Thyroid gland (tissue), 4 donors: ENCODE data around the gene ENOPH1. TPM values are rescaled to one million over a fixed set of nuclear protein-coding genes. Genes with fewer than 3 reads are reported as not detected.

Source experiments
- DNase-seq, 2 donors: peaks; one replicate each; pipeline ENCODE4 v3.0.0-alpha.2; 2019
- H3K27ac ChIP-seq, 3 donors: fragments of 200-600 bp; sonication (generic); 1 replicate in 2 of 3; 2 replicates in 1 of 3; pipeline ENCODE4 v1.5.1; 2016 to 2019; ENCODE audit warnings: mild to moderate bottlenecking in 1 of 3, moderate library complexity in 1 of 3
- H3K27me3 ChIP-seq: fragments of 200-600 bp; sonication (generic); one replicate; pipeline ENCODE4 v1.5.1; 2019
- H3K36me3 ChIP-seq, 2 donors: fragments of 200-600 bp; sonication (generic); one replicate each; pipeline ENCODE4 v1.5.1; 2016 to 2019
- H3K4me1 ChIP-seq, 2 donors: fragments of 200-600 bp; sonication (generic); one replicate each; pipeline ENCODE4 v1.5.1; 2017 to 2019
- H3K4me3 ChIP-seq, 3 donors: fragments of 200-600 bp; sonication (generic); replicated peaks in 1 of 3; 1 replicate in 2 of 3; 2 replicates in 1 of 3; pipeline ENCODE4 v1.5.1; 2016; ENCODE audit warnings: mild to moderate bottlenecking in 1 of 3
- H3K9me3 ChIP-seq: fragments of 200-600 bp; sonication (generic); one replicate; pipeline ENCODE4 v1.5.1; 2017
- CTCF ChIP-seq, 6 experiments: fragments of 200-600 bp in 3 of 6; fragments of 450-650 bp in 3 of 6; sonication (generic) in 3 of 6; IDR thresholded peaks; one replicate each; pipeline ENCODE4 v1.5.1; 2016 to 2019; ENCODE audit warnings: antibody characterized with exemption in 6 of 6, mild to moderate bottlenecking in 2 of 6, inconsistent platforms in 1 of 6, moderate library complexity in 1 of 6
- POLR2A ChIP-seq, 2 donors: fragments of 450-650 bp; IDR thresholded peaks; one replicate each; pipeline ENCODE4 v1.6.1; 2017; ENCODE audit warnings: antibody characterized with exemption in 2 of 2, mild to moderate bottlenecking in 2 of 2, moderate library complexity in 1 of 2
- WGBS, 2 donors: methylation state at CpG; one replicate each; pipeline ENCODE4 v1.1.5; 2017; 5-methylcytosine and 5-hydroxymethylcytosine counted together
- intact Hi-C: fragments of 100-400 bp; cut with DNase I; formaldehyde crosslinking; loops from one replicate; pipeline ENCODE4 v1.15.1; 2023
- total RNA-seq, 4 donors: library from RNA; depleted of rRNA; stranded (reverse); fragments of >200 nt; gene quantifications; one replicate each; pipeline ENCODE4 v1.2.3, GENCODE V29; 2016

ENOPH1 gene
- total RNA-seq, 4 donors from 2014 or later, result 21.3 to 35.3 (median 25.9) TPM

- TF ChIP-seq POLR2A (IDR thresholded peaks at IDR 0.05) (no peak), CTCF (IDR thresholded peaks at IDR 0.05) (no peak)
- Histone ChIP-seq H3K4me3 (no peak overlapping the region), H3K4me1 (no peaks in the 10 kb centered on the region), H3K27ac (no peak overlapping the region), H3K27me3 (no peaks in the 10 kb centered on the region), H3K9me3 (no peaks in the 10 kb centered on the region), H3K36me3 (peaks cover 0 to 11% of the 10 kb centered on the region in 2 donors)
- no peak for DNase-seq
- intact Hi-C loops, result loop anchor here (10.0 kb wide), 1 partner anchor 814 kb away; no protein-coding TSS in a partner anchor
- WGBS, 2 donors, result 90 to 92% methylated on average over 13 of the region's 13 CpGs
These were observed 20.8 kb downstream of the ENOPH1 start for GRCh38 chr4:82450966-82451755.

GRCh38 chr4:82452026-82452425 is 21.6 kb downstream of the ENOPH1 start:
- TF ChIP-seq CTCF (IDR thresholded peaks at IDR 0.05), result no peak
- TF ChIP-seq POLR2A (IDR thresholded peaks at IDR 0.05), result no peak
- H3K36me3 ChIP-seq, result peaks cover 0 to 11% of the 10 kb centered on the region in 2 donors
- WGBS, 2 donors, result 98 to 99% methylated on average over 7 of the region's 7 CpGs
- H3K9me3 ChIP-seq, result no peaks in the 10 kb centered on the region
- intact Hi-C loops, result loop anchor here (10.0 kb wide), 1 partner anchor 813 kb away; no protein-coding TSS in a partner anchor
- no peak for DNase-seq
- no peaks in the 10 kb centered on the region for H3K27me3 ChIP-seq
- H3K27ac ChIP-seq, result no peak overlapping the region
- no peaks in the 10 kb centered on the region for H3K4me1 ChIP-seq
- no peak overlapping the region for H3K4me3 ChIP-seq

- Histone ChIP-seq H3K9me3 (no peaks in the 10 kb centered on the region), H3K4me1 (no peaks in the 10 kb centered on the region), H3K36me3 (peaks cover 0 to 12% of the 10 kb centered on the region in 2 donors), H3K4me3 (no peak overlapping the region), H3K27ac (no peak overlapping the region), H3K27me3 (no peaks in the 10 kb centered on the region)
- no peak for TF ChIP-seq POLR2A (IDR thresholded peaks at IDR 0.05)
- TF ChIP-seq CTCF (IDR thresholded peaks at IDR 0.05), result no peak
- intact Hi-C loops, result loop anchor here (10.0 kb wide), 1 partner anchor 808 kb away; no protein-coding TSS in a partner anchor
- DNase-seq, result no peak
- 87 to 89% methylated on average over 7 of the region's 7 CpGs for WGBS, 2 donors
These were observed 26.9 kb downstream of the ENOPH1 start for GRCh38 chr4:82457266-82457665.

- 70 to 82% methylated on average over 2 of the region's 2 CpGs for WGBS, 2 donors
- no peak for TF ChIP-seq CTCF (IDR thresholded peaks at IDR 0.05)
- no peak for TF ChIP-seq POLR2A (IDR thresholded peaks at IDR 0.05)
- peaks cover 0 to 8% of the 10 kb centered on the region in 2 donors for H3K36me3 ChIP-seq
These were observed 28.3 kb downstream of the ENOPH1 start for GRCh38 chr4:82458729-82459128.

GRCh38 chr4:82461710-82462109 is 31.3 kb downstream of the ENOPH1 start:
- Histone ChIP-seq H3K4me1 (no peaks in the 10 kb centered on the region), H3K27me3 (no peaks in the 10 kb centered on the region), H3K4me3 (no peak overlapping the region), H3K36me3 (peaks cover 0 to 8% of the 10 kb centered on the region in 2 donors), H3K9me3 (no peaks in the 10 kb centered on the region), H3K27ac (no peak overlapping the region)
- no peak for DNase-seq
- no peak for TF ChIP-seq POLR2A (IDR thresholded peaks at IDR 0.05)
- no peak for TF ChIP-seq CTCF (IDR thresholded peaks at IDR 0.05)
- intact Hi-C loops, result loop anchor here (5.0 to 10.0 kb wide), 2 partner anchors 281 to 823 kb away; partner anchors contain the start of gene COQ2
- 83 to 84% methylated on average over 2 of the region's 2 CpGs for WGBS, 2 donors

More at GRCh38 chr4:82458729-82459128, 28.3 kb downstream of the ENOPH1 start:
- no peaks in the 10 kb centered on the region for H3K27me3 ChIP-seq
- intact Hi-C loops, result loop anchor here (10.0 kb wide), 1 partner anchor 806 kb away; no protein-coding TSS in a partner anchor
- no peak overlapping the region for H3K4me3 ChIP-seq
- H3K4me1 ChIP-seq, result no peaks in the 10 kb centered on the region
- no peak overlapping the region for H3K27ac ChIP-seq
- no peaks in the 10 kb centered on the region for H3K9me3 ChIP-seq
- no peak for DNase-seq
